SK-N-MC (cell line): ENCODE data around the gene SLC12A3.

Experiments used
- EZH2 ChIP-seq: fragments of 200-600 bp; sonication (generic); IDR thresholded peaks from one replicate; pipeline ENCODE4 v1.6.1; 2017; ENCODE audit warnings: antibody characterized with exemption
- POLR2AphosphoS5 ChIP-seq: IDR thresholded peaks from 2 replicates; pipeline ENCODE4 v1.6.1; 2012; ENCODE audit warnings: mild to moderate bottlenecking, low read depth, low read length, borderline replicate concordance

GRCh38 chr16:56830669-56831068, 34.3 kb upstream of the SLC12A3 start:
- TF ChIP-seq POLR2AphosphoS5 (no peak), EZH2 (no peak)
